H1 (cell line): ENCODE measurements around the gene CHSY3. TPM values are rescaled to one million over a fixed set of nuclear protein-coding genes. Genes with fewer than 3 reads are reported as not detected.
A peak's percentile ranks its signal among the peaks of the same experiment; 100 is the strongest.

Experiments
- CTCF ChIA-PET: fragments of 300-600 bp; sonication (Branson Sonifier 250); formaldehyde crosslinking; loops from one replicate; lab custom pipeline; 2021; ENCODE audit not compliant: partially characterized antibody; lab: Charles Lee
- POLR2A ChIA-PET: fragments of 300-600 bp; sonication (Branson Sonifier 250); formaldehyde crosslinking; loops from one replicate; lab custom pipeline; 2021; ENCODE audit warnings: inconsistent platforms; ENCODE audit not compliant: partially characterized antibody; lab: Charles Lee
- DNase-seq, 2 experiments: peaks; one replicate each; pipeline versions ENCODE4 v3.0.0 to v3.0.0-alpha.2; 2010 to 2022; ENCODE audit warnings: low spot score in 2 of 2, low read depth in 1 of 2, mixed read lengths in 1 of 2
- FAIRE-seq: peaks from 2 replicates; lab custom pipeline; 2011; peaks lifted over from hg19 to GRCh38; lab: Jason Lieb, UNC
- H2AFZ ChIP-seq: 2 replicates; pipeline ENCODE4 v1.8.1; 2012; ENCODE audit warnings: low read length, inconsistent platforms
- H2AK5ac ChIP-seq: 2 replicates; pipeline ENCODE4 v1.6.1; 2013; ENCODE audit warnings: low read depth, low read length
- H2BK120ac ChIP-seq: replicated peaks from 2 replicates; pipeline ENCODE3; 2013; ENCODE audit warnings: low read depth, low read length, inconsistent platforms
- H2BK12ac ChIP-seq: 2 replicates; pipeline ENCODE4 v1.6.1; 2013; ENCODE audit warnings: low read depth, low read length
- H2BK15ac ChIP-seq: 2 replicates; pipeline ENCODE4 v1.6.1; 2013; ENCODE audit warnings: low read length
- H2BK20ac ChIP-seq: 2 replicates; pipeline ENCODE4 v1.6.1; 2013; ENCODE audit warnings: low read length
- H2BK5ac ChIP-seq: 2 replicates; pipeline ENCODE4 v1.6.1; 2013; ENCODE audit warnings: low read depth, low read length
- H3K14ac ChIP-seq: 2 replicates; pipeline ENCODE4 v1.6.1; 2013; ENCODE audit warnings: inconsistent platforms; ENCODE audit not compliant: insufficient read length
- H3K18ac ChIP-seq: 2 replicates; pipeline ENCODE4 v1.6.1; 2013; ENCODE audit warnings: low read length; ENCODE audit errors: extremely low read depth
- H3K23ac ChIP-seq: 2 replicates; pipeline ENCODE4 v1.6.1; 2013; ENCODE audit warnings: inconsistent platforms; ENCODE audit not compliant: insufficient read length
- H3K23me2 ChIP-seq: 2 replicates; pipeline ENCODE4 v1.6.1; 2013; ENCODE audit warnings: low read depth, low read length
- H3K27ac ChIP-seq: 2 replicates; pipeline ENCODE4 v1.6.1; 2011; ENCODE audit warnings: low read depth, low read length, inconsistent platforms
- H3K27me3 ChIP-seq, 4 experiments: replicated peaks in 1 of 4; 1 replicate in 1 of 4; 2 replicates in 3 of 4; pipeline versions ENCODE4 v1.6.1 to v1.8.1; 2011 to 2013; ENCODE audit warnings: low read length in 3 of 4, mild to moderate bottlenecking in 3 of 4, inconsistent platforms in 2 of 4, mixed read lengths in 2 of 4, moderate library complexity in 1 of 4; ENCODE audit not compliant: control insufficient read depth in 3 of 4, insufficient read depth in 3 of 4; ENCODE audit errors: extremely low read depth in 1 of 4
- H3K36me3 ChIP-seq, 4 experiments: 2 replicates each; pipeline versions ENCODE4 v1.6.1 to v1.8.1; 2011 to 2013; ENCODE audit warnings: mild to moderate bottlenecking in 4 of 4, low read length in 3 of 4, moderate library complexity in 2 of 4, control low read depth in 1 of 4, inconsistent platforms in 1 of 4; ENCODE audit not compliant: insufficient read depth in 4 of 4, control insufficient read depth in 2 of 4
- H3K4ac ChIP-seq: replicated peaks from 2 replicates; pipeline ENCODE3; 2013; ENCODE audit warnings: low read length, low read depth, mixed read lengths, inconsistent platforms; ENCODE audit not compliant: insufficient read length
- H3K4me1 ChIP-seq, 4 experiments: replicated peaks in 1 of 4; 1 replicate in 1 of 4; 2 replicates in 3 of 4; pipeline versions ENCODE4 v1.6.1 to v1.8.1; 2011 to 2013; ENCODE audit warnings: low read length in 3 of 4, inconsistent platforms in 2 of 4, mixed read lengths in 1 of 4; ENCODE audit not compliant: insufficient read depth in 4 of 4, control insufficient read depth in 3 of 4
- H3K4me2 ChIP-seq, 2 experiments: 2 replicates each; pipeline versions ENCODE4 v1.6.1 to v1.8.1; 2011 to 2013; ENCODE audit warnings: low read depth in 2 of 2, low read length in 2 of 2, control low read depth in 1 of 2, inconsistent platforms in 1 of 2, mild to moderate bottlenecking in 1 of 2; ENCODE audit not compliant: insufficient read depth in 1 of 2
- H3K4me3 ChIP-seq, 4 experiments: fragments of 200-600, 300-600 bp in 1 of 4; sonication (generic), shearing (Covaris generic), sonication (Bioruptor Twin) in 1 of 4; 2 replicates each; pipeline versions ENCODE4 v1.5.1 to v1.8.1; 2011 to 2016; ENCODE audit warnings: low read length in 4 of 4, low read depth in 3 of 4, control low read depth in 2 of 4, inconsistent platforms in 2 of 4, mild to moderate bottlenecking in 2 of 4, mixed read lengths in 1 of 4, moderate library complexity in 1 of 4; ENCODE audit not compliant: insufficient read depth in 2 of 4; ENCODE audit errors: extremely low read depth in 1 of 4
- H3K56ac ChIP-seq: replicated peaks from 2 replicates; pipeline ENCODE3; 2013; ENCODE audit warnings: low read depth, mild to moderate bottlenecking, mixed read lengths, low read length, inconsistent platforms; ENCODE audit not compliant: insufficient read length
- H3K79me1 ChIP-seq: 2 replicates; pipeline ENCODE4 v1.6.1; 2013; ENCODE audit warnings: low read depth, low read length, control low read depth
- H3K79me2 ChIP-seq, 2 experiments: 2 replicates each; pipeline versions ENCODE4 v1.6.1 to v1.8.1; 2012 to 2013; ENCODE audit warnings: low read length in 2 of 2, mild to moderate bottlenecking in 2 of 2, inconsistent platforms in 1 of 2; ENCODE audit not compliant: insufficient read depth in 2 of 2, control insufficient read depth in 1 of 2
- H3K9ac ChIP-seq, 4 experiments: replicated peaks in 1 of 4; 1 replicate in 1 of 4; 2 replicates in 3 of 4; pipeline versions ENCODE4 v1.6.1 to v1.8.1; 2011 to 2013; ENCODE audit warnings: low read depth in 3 of 4, low read length in 3 of 4, control low read depth in 2 of 4, mild to moderate bottlenecking in 2 of 4, moderate library complexity in 2 of 4, inconsistent platforms in 1 of 4; ENCODE audit errors: extremely low read depth in 1 of 4
- H3K9me3 ChIP-seq, 2 experiments: 2 replicates each; pipeline versions ENCODE4 v1.6.1 to v1.8.1; 2012 to 2013; ENCODE audit warnings: mild to moderate bottlenecking in 2 of 2, moderate library complexity in 2 of 2, control low read depth in 1 of 2, inconsistent platforms in 1 of 2, low read depth in 1 of 2, low read length in 1 of 2, mixed read lengths in 1 of 2; ENCODE audit not compliant: insufficient read depth in 2 of 2
- H4K20me1 ChIP-seq, 2 experiments: replicated peaks in 1 of 2; 2 replicates each; pipeline versions ENCODE3 to v1.8.1; 2011 to 2013; ENCODE audit warnings: inconsistent platforms in 2 of 2, low read length in 2 of 2, mild to moderate bottlenecking in 1 of 2; ENCODE audit not compliant: insufficient read depth in 2 of 2, control insufficient read depth in 1 of 2
- H4K5ac ChIP-seq: 2 replicates; pipeline ENCODE4 v1.6.1; 2013; ENCODE audit warnings: low read length, low read depth, mixed read lengths, inconsistent platforms; ENCODE audit not compliant: insufficient read length
- H4K8ac ChIP-seq: 2 replicates; pipeline ENCODE4 v1.8.0; 2013; ENCODE audit warnings: mild to moderate bottlenecking, moderate library complexity, low read length, inconsistent platforms; ENCODE audit not compliant: insufficient read depth; ENCODE audit errors: extremely low read depth
- H4K91ac ChIP-seq: replicated peaks from 2 replicates; pipeline ENCODE3; 2013; ENCODE audit warnings: low read length, mixed read lengths, inconsistent platforms; ENCODE audit not compliant: insufficient read length
- CBX5 ChIP-seq: fragments of 300-800, 300-1000 bp; sonication (generic); IDR thresholded peaks from 2 replicates; pipeline ENCODE4 v1.7.1; 2016; ENCODE audit warnings: antibody characterized with exemption, low read length, low read depth
- CBX8 ChIP-seq: fragments of 300-800, 300-1000 bp; sonication (generic); IDR thresholded peaks from 2 replicates; pipeline ENCODE4 v1.7.1; 2016; ENCODE audit warnings: low read depth, low read length, borderline replicate concordance
- CREB1 ChIP-seq: IDR thresholded peaks from 2 replicates; pipeline ENCODE4 v1.6.1; 2012; ENCODE audit warnings: inconsistent platforms
- JUND ChIP-seq: IDR thresholded peaks from 2 replicates; pipeline ENCODE4 v1.6.1; 2011; ENCODE audit warnings: mild to moderate bottlenecking, improper control_type of control experiment, low read length
- SIRT6 ChIP-seq: IDR thresholded peaks from one replicate; pipeline ENCODE4 v1.7.1; 2012; ENCODE audit warnings: low read length, inconsistent platforms
- ZNF274 ChIP-seq: IDR thresholded peaks from 2 replicates; pipeline ENCODE4 v1.7.0; 2012; ENCODE audit warnings: low read length, borderline replicate concordance; ENCODE audit errors: extremely low read depth
- WGBS, 2 experiments: shearing (Covaris generic) in 1 of 2; methylation state at CpG; one replicate each; pipeline versions ENCODE4 v1.1.6 to v1.1.7; 2013 to 2015; ENCODE audit warnings: low lambda C conversion rate in 2 of 2, mixed read lengths in 2 of 2, inconsistent platforms in 1 of 2, low coverage in 1 of 2, missing lambda C conversion rate in 1 of 2; ENCODE audit not compliant: insufficient replicate concordance in 2 of 2, insufficient coverage in 1 of 2, insufficient read length in 1 of 2; ENCODE audit errors: extremely low coverage in 1 of 2, missing lambda C conversion rate in 1 of 2; 5-methylcytosine and 5-hydroxymethylcytosine counted together
- polyA plus RNA-seq, 7 experiments: library from polyadenylated mRNA; depleted of rRNA in 3 of 7; stranded (reverse) in 5 of 7; unstranded in 2 of 7; fragments of >200 nt in 5 of 7; fragments of 200-250 nt in 2 of 7; gene quantifications; 1 replicate in 5 of 7; 2 replicates in 1 of 7; 4 replicates in 1 of 7; pipeline versions ENCODE4 v1.2.1 to v1.2.3, GENCODE V29; 2011 to 2013; ENCODE audit warnings: missing spikeins in 2 of 7, mixed read lengths in 2 of 7
- total RNA-seq: library from RNA; stranded (reverse); fragmentation: NEBNext Ultra II Directional; extraction: Animal tissue kit (Norgen Biotek cat#: 25700); gene quantifications from 2 replicates; pipeline ENCODE4 v1.2.1, GENCODE V29; 2021

CHSY3 gene
- total and polyA plus RNA-seq, 2 of the 8 experiments (the other 6 are each of a cell fraction or from before 2014, with no cell fraction given): 0.24 to 1.8 TPM

DNA sequence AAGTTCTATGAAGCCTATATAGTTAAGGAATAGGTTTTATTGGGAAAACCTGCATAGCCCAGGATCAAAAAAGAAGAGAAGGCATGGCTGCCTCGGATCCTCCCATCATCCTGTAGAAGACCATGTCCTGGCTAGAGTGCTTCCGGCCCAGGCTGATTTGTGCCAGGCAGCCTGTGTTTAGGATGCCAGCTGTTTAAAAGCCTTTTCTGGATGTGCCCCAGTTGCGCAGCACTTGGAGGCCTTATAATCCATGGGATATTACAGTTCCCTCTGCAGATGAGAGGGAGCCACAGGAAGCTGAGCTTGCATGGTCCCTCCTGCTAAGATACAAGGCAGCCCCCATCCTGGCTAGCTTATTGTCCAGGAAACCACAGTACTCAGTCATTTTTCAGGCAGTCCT is 97.9 kb downstream of the CHSY3 start:
- Histone ChIP-seq H4K20me1 (no peaks in the 10 kb centered on the region), H2AK5ac (no peak overlapping the region), H3K4me1 (no peaks in the 10 kb centered on the region), H4K91ac (no peak overlapping the region), H3K9me3 (no peaks in the 10 kb centered on the region), H2BK120ac (no peak overlapping the region), H2BK20ac (no peak overlapping the region), H2AFZ (0 out of 2 replicates have a peak overlapping the region, but pooled peaks have one; percentile 21), H2BK15ac (no peak overlapping the region), H3K79me1 (no peaks in the 10 kb centered on the region), H3K4me3 (no peak overlapping the region), H2BK5ac (no peak overlapping the region), H3K23ac (no peak overlapping the region), H3K27ac (no peak overlapping the region), H4K8ac (no peak overlapping the region), H3K9ac (no peak overlapping the region), H4K5ac (no peak overlapping the region), H3K27me3 (no peaks in the 10 kb centered on the region), H3K4ac (no peak overlapping the region), H3K79me2 (no peaks in the 10 kb centered on the region), H3K18ac (no peak overlapping the region), H3K4me2 (no peak overlapping the region), H3K36me3 (no peaks in the 10 kb centered on the region), H3K56ac (no peak overlapping the region), H2BK12ac (no peak overlapping the region), H3K14ac (no peak overlapping the region), H3K23me2 (no peaks in the 10 kb centered on the region)
- no peak for DNase-seq
- 88% methylated on average over 3 of the region's 3 CpGs; no CpG with 5 or more reads in 1 of the 2 experiments for WGBS, 2 experiments
- CTCF ChIA-PET: no interaction called here
- TF ChIP-seq CREB1 (no peak), SIRT6 (no peak), CBX5 (no peak), CBX8 (no peak), ZNF274 (no peak), JUND (no peak)
- POLR2A ChIA-PET: no interaction called here
- no peak for FAIRE-seq
